HG03558 (cell line): ENCODE results near the gene MIDN.

ENCODE experiments used
- ATAC-seq: cut with Tn5 transposase; IDR thresholded peaks from one replicate; pipeline ENCODE4 v1.9.1; 2021; ENCODE audit warnings: moderate number of reproducible peaks; ENCODE audit not compliant: unreplicated experiment; ENCODE audit errors: extremely low read depth

MIDN gene

DNA sequence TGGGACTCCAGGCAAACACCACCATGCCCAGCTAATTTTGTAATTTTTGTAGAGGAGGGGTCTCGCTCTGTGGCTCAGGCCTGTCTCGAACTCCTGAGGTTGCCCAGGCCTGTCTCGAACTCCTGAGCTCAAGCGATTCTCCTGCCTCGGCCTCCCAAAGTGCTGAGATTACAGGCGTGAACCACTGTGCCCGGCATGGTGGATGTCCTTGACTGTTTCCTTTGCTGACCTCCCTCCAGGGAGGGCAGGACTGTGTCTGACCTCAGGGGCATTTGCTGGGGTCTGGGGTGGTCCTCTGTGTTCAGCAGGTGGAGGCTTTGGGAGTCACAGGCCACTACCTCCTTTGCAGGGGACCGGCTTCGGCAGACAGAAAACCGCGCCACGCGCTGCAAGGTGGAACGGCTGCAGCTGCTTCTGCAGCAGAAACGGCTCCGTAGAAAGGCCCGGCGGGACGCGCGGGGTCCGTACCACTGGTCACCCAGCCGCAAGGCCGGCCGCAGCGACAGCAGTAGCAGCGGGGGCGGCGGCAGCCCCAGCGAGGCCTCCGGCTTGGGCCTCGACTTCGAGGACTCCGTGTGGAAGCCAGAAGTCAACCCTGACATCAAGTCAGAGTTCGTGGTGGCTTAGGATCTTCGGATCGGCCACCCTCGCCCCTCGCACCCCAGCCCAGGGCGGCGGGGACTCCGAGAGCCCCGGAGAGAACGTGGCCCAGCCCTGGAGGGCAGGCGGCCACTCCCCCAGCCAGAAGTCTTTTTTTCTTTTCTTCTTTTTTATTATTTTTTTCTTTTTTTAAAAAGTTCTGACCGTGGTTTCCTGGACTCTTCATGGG is 8.5 kb downstream of the MIDN start:
- no peak for ATAC-seq

DNA sequence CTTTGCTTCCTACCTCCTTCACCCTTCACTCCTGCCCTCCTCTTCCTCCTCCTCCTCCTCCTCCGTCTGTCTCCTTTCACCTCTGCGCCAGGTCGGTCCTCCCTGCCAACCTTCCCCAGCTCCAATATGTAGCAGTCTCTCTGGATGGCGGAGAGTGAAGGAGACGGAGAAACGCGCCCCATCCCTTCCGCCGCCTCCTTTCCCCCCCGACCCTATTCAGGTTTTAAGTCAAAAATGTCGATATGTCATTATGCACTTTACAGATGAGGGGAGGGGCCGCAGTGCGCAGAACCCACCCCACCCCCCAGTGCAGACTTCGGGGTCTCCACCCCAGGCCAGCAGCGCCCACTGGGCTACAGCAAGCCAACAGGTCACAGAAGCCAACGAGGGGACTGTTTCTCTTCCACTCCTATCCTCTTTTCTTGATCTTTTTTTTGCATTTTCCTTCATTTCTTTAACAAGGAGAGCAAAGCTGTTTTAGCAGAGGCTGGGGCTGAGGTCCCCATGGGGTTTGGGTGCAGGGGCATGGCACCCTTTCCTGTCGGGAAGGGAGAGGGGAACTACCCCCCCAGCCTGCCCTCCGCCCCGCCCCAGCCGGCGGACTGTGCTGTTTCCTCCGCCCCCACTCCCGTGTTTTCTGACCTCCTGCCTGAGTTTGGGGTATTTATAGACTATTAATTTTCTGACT is 9.2 kb downstream of the MIDN start:
- no peak for ATAC-seq

DNA sequence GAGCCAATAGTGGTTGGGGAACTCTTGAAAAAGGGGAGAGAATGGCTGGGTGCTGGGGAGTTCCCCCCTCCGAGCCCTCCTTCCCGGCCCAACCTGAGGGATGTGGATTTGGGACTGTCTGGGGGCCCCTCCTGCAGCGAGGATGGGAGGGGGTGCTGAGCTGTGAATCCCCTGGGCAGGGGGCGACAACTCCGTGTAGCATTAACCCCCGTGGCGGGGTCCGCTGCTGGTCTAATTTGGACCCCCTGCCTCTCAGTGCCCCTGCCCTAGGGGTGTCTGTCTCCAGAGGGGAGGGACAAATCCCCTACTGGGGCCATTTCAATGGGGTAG is 9.7 kb downstream of the MIDN start:
- ATAC-seq: no peak

DNA sequence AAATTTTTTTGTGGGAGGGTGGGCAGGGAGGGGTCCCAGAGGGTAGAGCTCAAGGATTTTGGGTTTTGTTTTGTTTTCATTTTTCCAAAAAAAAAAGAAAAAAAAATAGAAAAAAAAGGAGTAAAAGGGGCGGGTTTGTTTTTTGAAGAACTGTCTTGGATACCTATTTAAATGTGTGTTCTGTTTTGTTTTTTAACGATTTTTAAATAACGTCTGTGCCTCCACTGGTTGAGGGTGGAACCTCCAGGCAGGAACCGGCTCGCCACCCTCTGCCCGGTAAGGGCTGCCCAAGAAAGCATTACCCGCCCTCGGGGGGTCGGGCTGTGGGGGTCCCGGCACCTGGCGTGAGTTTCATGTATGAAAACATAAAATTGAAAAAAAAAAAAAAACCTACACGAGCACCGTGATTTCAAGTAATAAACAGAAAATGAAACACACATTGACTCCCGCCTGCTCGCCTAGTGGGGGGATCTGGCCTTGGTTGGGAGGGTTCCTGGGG is 10.4 kb downstream of the MIDN start:
- ATAC-seq: no peak

DNA sequence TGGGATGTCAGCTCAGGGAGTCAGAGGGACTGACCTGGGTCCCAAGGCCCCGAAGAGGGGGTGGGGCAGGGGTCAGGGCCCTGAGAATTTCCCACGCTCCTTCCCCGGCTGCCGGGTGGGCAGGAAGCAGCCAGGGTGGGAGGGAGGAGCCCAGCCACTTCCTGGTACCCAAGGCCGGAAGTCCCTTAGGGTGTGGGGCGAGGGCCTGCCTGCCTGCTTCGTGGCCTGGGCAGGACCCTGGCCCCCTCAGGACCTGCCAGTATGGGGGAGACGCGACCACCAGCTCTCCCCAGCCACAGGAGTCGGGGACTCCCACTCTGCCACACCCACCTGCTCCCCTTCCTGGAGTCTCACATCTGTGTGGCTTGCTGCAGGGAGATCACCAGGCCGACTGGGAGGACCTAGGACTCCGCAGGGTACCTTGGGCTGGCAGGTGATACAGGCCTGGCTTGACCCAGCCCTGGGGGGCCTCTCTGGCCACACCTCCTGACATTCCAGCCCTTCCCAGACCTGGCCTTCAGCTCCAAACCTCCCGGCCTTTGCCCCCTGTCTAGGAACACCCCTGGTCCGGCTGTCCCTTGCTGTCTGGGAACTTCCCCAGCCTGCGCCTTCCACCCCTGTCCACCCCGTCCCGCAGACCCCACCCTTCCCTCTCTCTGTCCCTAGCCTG is 11.0 kb downstream of the MIDN start:
- ATAC-seq: no peak

DNA sequence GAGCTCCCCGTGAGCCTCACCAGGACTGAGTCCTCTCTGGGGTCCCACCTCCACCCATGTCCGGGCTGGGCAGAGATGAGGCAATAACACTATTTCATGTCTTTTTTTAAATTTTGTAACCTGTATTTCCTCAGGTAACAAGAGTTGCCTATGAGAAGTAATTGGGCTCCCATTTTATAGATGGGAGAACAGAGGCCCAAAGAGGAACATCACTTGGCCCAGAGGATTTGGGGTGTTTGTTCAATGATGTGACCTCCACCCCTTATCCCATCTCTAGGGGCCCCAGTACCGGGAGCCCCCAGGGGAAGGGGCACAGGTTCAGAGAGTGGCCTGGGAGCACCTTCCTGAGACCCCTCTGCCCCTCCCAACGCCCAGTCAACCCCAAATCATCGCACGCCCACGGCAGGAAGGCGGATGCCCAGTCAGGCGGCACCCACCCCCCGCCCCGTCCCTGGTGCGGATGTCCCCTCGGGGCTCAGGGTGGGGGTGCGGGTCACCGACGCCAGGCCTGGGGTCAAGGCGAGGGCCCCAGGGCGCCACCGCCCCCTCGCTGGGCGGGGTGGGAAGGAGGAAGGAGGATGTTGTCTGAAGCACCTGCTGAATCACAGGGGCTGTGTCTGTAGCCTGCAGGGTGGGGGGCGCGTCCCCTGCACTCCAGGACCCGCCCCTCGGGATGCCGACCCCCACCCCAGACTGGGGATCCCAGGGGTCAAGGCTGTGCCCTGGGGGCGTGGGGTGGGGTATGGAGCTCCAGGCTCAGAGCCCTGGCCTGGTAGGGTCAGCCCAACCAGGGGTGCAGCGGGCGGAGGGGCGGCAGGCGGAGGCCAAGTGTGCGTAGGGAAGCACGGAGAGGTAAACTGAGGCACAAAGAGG is 11.7 kb downstream of the MIDN start:
- no peak for ATAC-seq

DNA sequence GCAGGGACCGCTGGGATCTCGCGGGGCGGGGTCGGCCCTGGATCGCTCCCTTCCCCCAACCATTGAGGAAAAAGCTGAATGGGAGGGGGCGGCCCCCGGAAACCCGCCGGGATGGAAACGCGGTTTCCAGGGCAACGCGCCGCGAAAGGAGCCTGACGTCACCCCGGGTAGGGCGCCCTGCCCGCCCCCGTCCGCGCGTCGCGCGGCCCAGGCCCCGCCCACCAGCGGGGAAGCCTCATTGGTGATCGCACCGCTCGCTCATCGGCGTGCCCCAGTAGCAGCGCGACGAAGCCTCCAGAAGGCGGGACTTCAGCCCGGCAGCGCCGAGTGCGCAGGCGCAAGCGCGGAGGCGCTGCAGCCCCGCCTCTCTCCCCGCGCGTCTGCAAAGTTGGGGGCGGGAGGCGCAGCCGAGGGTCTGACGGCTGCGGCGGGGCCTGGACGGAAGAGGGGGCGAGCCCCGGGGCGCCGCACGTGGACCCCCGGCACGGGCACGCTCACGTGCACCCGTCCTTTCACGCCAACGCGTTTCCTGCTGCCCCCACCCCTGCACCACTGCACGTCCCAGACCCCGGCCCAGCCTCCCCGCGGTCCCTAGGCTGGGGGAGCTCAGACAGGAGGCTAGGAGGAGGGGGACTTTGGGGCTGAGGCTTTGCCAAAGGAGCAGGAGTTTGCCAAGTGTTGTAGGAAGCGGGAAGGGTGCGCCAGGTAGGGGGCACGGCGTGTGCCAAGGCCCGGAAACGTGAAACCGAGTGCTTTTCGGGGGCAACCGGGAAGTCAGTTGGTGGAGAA is 12.6 kb downstream of the MIDN start:
- peak; percentile 32 for ATAC-seq

DNA sequence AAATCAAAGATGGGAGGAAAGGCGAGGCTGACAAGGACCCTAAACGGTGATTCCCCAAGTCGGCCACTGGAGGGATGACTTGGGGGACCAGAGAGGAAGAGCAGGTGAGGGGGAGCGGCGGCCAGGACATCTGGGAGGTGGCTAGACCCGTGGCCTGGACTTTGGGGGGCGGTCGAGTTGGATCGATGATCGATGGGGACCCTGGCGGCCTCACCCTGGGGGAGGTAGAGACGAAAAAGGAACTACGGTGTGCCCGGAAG is 13.1 kb downstream of the MIDN start:
- ATAC-seq: no peak

DNA sequence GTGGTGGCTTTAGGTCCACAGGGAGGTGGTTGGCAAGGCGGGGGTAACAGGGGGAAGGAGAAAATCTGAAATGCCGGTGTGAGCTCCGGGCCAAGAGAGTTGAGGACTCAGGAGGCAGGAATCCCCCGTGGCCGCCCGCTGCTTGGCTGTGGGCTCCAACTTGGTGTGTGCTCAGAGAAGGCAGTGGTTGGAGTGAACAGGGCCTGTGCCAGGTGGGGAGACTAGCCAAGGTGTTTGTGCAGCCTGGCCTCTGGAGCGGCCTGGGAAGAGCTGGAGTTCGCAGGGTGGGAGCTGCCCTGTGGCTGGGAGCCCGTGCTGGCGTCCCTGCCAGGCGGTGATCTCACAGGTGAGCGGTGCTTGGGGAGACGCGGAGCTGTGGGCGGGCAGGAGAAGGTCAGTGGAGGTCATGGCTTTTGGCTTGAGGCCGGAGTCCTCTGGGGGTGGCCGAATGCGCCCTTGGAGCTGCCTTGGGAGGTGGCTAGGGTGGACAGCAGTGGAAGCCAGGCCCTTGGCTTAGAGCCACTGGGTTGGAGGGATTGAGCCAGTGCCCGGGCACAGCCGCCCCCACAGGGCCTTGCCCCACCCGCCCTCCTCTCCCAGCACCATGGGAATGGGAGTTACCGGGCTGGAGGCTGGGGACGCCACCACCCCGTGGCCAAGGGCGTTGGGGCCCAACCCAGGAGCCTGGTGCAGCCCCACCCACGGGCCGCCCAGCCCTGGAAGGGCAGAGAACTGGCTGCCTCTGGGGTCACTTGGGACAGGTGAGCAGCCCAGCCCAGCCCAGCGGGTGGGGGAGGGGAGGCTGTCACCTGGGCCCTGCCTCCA is 13.6 kb downstream of the MIDN start:
- no peak for ATAC-seq

DNA sequence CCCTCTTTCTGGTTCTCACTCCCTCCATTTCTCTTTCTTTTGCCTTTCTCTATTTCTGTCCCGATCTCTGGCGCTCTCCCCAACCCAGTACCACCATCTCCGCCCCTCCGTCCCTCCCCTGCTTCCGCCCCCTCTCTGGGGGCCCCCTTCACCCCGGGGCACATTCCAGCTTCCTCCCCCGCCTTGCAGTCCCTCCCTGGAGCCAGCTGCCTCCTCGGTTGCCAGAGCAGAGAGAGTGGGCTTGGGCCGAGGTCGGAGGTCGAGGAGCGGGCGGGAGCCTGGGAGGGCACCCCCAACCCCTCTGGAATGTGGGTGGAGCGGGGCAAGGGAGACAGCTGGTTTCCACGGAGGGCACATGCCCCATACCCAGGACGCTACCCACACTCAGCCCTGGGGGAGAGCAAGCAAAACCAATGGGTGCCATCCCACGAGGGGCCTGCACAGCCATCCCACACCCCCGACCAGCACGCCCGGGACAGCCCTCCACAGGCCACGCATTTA is 14.3 kb downstream of the MIDN start:
- ATAC-seq: no peak

DNA sequence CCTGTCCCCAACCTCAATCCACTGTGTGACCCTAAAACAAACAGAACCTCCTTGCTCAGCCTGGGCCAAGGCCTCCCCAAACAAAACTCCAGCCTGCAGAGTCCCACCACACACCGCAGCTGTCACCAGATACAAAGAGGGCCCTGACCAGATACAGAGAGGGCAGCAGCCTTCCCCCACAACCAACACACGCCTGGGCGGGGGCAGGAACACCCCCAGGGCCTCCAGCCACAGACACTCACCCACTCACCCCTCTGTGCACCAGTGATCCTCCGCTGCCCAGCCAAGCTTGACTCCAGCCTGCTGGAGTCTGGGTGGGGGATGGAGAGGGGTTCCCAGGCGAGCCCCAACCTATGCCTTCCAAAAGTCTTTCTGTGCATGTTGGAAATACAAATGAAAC is 14.8 kb downstream of the MIDN start:
- no peak for ATAC-seq

DNA sequence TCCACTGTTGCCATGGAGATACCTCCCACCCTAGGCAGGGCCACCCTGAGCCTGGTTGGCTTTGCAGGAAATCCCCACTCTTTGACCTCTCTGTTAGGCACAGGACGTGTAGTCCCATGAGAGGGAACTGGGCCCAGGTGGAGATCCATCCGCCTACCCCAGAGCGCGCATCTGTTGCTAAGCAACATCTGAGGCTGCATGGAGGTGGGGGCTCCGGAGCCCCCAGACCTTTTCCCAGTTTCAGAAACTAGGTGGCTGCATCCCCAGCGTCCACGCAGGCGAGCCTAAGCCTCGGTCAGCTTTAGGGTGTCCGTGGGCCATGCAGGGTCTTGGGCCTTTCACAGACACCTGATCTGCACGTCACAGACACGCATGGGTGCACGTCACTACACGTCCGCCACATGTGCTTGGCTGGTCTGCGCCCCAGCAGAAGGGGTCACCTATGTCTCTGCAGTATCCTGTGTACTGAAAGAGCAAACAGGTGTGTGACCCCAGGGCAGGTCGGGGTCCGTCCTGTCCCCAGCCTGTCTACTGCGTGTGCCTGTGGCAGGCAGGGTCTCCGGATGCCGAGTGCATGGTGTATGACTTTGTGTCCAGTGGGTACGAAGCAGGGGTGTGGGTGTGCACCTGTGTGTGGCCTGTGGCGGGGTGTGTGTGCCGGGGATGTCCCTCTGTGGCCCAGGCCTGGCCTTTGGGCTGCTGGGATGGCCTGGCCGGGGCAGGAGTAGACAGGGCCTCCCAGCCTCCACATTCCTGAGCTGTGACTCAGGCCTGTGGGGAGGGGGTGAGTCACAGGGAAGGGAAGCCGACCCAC is 16.6 kb downstream of the MIDN start:
- ATAC-seq: no peak

DNA sequence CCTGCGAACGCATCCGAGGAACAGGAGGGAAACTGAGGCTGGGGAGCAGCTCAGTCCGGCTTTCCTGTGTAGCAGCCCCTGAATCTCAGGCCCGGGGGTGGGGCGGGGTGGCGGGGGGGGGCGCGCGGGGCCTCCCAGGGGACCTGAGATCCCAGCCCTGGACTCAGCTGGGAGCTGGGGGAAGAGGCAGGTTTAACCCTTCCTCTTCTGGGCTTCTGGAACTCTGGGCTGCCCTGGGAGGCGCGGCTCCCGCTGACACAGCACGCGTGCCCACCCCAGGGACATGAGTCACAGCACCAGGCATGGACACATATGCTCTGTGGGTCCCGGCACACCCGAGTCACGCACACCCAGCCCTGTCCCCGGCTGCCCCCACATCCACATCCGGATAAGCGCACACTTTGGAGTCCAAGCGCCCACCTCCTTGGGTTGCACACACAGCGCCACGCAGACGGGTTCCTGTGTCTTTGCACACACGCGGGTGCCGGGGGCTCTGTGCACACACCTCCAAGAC is 17.3 kb downstream of the MIDN start:
- ATAC-seq: no peak

DNA sequence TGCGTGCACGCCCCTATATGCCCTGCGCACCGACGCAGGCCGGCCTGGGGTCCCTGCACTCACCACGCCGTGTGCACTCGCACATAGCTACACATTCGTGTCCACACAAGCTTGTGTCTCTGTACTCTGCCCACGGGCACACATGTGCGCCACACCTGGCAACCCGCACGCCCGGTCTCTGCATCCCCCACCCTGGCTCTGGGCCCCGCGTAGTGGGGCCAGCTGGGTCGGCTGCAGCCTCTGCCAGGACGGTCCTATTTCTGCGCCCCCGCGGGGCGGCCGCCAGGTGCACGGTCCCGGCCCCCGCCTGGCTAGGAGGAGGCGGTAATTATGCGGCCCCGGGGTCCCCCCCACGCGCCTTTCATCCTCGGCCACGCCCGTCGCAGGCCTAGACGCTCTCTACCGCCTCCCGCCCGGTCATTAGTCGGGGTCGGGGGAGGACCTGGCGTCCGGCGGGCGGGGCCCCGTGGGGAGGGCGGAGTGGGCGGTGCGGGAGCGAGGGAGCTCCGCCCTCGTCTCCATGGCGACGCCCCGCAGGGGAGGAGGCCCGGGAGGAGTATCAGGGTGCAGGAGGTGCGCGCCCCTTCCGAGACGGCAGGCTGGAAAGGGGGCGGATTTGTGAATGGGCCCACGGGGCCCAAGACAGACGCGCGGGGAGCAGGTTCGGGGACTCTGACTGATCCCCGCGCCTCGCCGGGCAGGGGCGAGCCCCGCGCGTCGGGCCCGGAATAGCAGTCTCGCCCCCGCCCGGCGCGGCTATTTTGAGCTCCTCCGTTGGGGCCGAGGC is 17.9 kb downstream of the MIDN start:
- no peak for ATAC-seq

DNA sequence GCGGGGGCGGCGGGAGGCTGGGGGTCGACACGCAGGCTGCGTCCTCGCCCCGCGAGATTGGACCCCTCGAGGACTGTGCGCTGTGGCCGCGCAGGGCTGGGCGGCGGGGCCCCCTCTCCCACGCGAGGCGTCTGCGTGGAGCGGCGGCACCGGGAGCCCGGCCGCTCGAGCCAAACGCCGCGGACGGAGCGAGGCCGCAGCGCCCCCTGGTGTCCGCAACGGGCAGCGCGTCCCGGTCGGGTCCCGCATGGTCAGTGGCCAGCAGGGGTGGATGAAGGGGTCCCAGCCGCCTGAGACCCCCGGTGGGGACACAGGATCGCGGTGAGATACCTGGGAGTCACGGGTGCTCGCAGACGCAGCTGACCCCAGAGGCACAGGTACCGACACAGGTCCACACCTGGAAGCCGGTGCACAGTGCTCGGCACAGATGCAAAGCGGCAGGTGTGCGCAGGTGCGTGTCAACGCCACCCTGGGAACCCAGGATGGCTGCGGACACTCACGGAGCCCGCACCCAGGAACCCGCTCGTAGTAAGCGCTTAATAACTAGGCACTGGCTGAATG is 18.6 kb downstream of the MIDN start:
- no peak for ATAC-seq

DNA sequence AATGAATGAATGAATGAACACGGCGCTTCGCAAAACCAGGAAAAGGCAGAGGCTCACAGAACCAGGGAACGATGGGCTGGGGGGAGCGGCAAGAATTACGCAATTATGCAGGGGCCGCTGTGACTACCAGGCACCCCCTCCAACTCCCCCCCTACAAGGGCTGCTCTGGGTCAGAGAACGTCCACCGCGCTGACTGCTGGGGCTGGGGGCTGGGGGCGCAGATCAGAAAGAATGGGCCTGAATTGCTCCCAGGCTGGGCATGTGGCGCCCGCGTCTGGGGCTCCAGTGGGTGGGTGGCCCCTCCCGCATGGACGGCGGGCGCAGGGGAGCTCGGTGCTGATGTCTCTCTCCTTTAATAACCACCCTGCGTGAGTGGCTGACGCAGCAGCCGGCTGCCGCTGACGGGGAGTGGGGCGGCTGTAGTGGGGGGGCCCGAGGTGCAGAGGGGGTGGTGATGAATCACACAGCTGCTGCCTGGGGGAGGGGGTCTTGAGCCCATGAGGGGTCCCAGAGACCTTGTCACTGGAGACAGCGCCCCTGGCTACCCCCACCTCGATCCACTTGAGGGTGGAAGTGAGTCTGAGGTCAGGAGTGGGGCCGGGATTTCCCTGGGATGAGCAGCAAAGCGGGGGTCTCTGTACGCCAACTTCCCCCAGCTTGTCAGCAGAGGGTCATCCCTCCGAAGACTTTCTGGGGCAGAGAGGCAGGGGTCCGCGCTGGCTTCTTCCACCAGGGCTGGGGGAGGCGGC is 19.3 kb downstream of the MIDN start:
- no peak for ATAC-seq
